AG09309 (cell line): Measurements from ENCODE around the gene SH3TC1.

ENCODE experiments used
- DNase-seq: peaks from one replicate; pipeline ENCODE4 v3.0.0-alpha.2; 2010; ENCODE audit warnings: low read depth
- H3K4me3 ChIP-seq: 2 replicates; pipeline ENCODE4 v1.5.1; 2011; ENCODE audit warnings: mild to moderate bottlenecking, low read depth, low read length, moderate library complexity; ENCODE audit not compliant: control insufficient read depth
- CTCF ChIP-seq: IDR thresholded peaks from 2 replicates; pipeline ENCODE4 v1.5.1; 2011; ENCODE audit warnings: mild to moderate bottlenecking, low read depth, low read length, inconsistent platforms; ENCODE audit not compliant: insufficient read depth, control insufficient read depth; ENCODE audit errors: missing control alignments

Gene SH3TC1

DNA sequence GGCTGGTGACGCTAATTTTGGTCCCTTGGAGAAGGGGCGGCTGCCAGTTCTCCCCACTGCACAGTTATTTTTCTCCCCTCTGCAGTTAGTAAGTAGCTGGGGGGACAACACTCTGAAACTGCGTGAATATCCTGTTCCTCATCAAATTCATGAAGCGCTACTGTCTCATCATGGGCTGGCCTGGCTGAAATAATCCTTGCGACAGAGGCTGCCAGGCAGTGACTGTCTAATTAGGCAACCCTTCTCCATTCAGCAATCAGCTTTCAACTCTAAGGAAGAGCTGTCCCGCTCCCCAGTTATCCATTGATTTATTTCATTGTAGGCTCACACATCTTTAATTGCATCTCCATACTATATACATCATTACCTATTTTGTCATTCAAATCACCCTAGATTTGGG, 8.2 kb downstream of the SH3TC1 start:
- no peak for DNase-seq
- no peak for TF ChIP-seq CTCF
- H3K4me3 ChIP-seq, result no peak overlapping the region

- H3K4me3 ChIP-seq, result no peak overlapping the region
- TF ChIP-seq CTCF, result no peak
- DNase-seq, result no peak
Measured at GRCh38 chr4:8208565-8208964, 9.5 kb downstream of the SH3TC1 start.

DNA sequence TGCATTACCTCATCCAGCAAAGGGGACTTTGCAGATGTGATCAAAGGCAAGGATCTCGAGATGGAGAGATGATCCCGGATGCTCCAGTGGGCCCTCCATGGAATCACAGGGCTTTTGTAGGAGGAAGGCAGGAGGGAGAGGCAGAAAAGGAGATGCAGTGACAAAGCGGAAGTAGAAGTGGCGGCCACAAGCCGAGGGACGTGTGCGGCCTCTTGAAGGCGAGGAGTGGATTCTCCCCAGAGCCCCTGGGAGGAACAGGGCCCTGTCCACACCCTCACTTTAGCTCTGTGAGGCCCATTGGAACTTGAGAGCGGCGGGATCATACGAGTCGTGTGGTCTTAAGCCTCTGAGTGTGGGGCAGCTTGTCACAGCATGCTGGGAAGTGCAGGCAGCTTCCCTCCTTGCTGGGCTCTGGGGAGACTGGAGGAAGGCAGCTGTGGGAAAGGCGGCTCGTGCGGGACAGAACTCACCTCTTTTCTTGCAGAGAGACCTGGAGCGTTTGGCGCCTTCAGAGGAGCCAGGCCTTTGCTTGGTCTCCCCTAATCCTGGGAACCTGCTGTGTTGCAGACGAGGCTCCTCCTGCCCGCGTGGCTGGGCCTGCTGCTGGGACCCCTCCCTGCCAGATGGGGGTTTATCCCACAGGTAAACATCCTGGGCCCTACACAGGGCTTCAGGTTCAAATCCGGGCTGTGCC, 10.2 kb downstream of the SH3TC1 start:
- no peak for DNase-seq
- no peak overlapping the region for H3K4me3 ChIP-seq
- no peak for TF ChIP-seq CTCF

DNA sequence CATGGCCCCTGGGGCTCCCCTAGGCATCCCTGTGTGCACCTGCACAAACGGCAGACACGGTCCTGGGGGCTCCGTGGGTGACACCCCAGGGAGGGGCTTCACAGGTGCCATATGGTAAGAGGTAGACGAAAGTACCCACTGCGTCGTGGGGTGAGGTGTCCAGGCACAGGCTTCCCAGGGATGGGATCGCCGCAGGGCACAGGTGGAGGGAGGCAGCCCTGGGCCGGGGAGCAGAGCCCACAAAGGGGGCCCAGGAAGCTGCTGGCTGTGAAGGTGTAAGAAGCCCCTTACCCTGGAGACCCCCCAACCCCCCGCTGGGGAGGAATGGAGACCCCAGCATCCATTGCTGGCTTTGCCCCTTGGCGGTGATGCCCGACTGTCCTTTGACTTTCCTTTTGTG, 10.9 kb downstream of the SH3TC1 start:
- no peak for DNase-seq
- no peak overlapping the region for H3K4me3 ChIP-seq
- TF ChIP-seq CTCF, result no peak

- TF ChIP-seq CTCF, result no peak
- DNase-seq, result no peak
- H3K4me3 ChIP-seq, result no peak overlapping the region
Measured at GRCh38 chr4:8210616-8211015, 11.5 kb downstream of the SH3TC1 start.

GRCh38 chr4:8211251-8211650, 12.2 kb downstream of the SH3TC1 start:
- H3K4me3 ChIP-seq, result no peak overlapping the region
- DNase-seq, result no peak
- no peak for TF ChIP-seq CTCF
